ENCODE results near the gene ZNF436.

GRCh38 chr1:23399229-23399628, 29.6 kb upstream of the ZNF436 start:
- no peak for TF ChIP-seq CTCF (IDR thresholded peaks at IDR 0.05)
- TF ChIP-seq POLR2A (IDR thresholded peaks at IDR 0.05) = no peak

All from Peyer's patch (tissue), 4 donors.